Activated naive CD4-positive, alpha-beta T cell (primary cell): ENCODE data around the gene DLX1.
"Not testable (repeated sequence)": the region's sequence is repeated elsewhere in the genome, so short reads cannot be mapped to it uniquely, and the experiment has no call there.

Source experiments
- DNase-seq, 4 experiments: peaks; one replicate each; lab custom pipeline; 2025; lab: John Stamatoyannopoulos, UW

The DLX1 gene

GRCh38 chr2:172085460-172086159 is at the start of gene DLX1:
Gene DLX1, plus strand, starts transcription at chr2:172085507. Its CDS starts 171 bp downstream, at chr2:172085678.
- no peak for DNase-seq

- no peak for DNase-seq
Observed at GRCh38 chr2:172038121-172038520, 47.2 kb upstream of the DLX1 start.

- DNase-seq: no peak
Observed at GRCh38 chr2:172038604-172039003, 46.7 kb upstream of the DLX1 start.

- no peak for DNase-seq
Observed at GRCh38 chr2:172039011-172039704, 46.1 kb upstream of the DLX1 start.

- DNase-seq: no peak
Observed at GRCh38 chr2:172040311-172040710, 45.0 kb upstream of the DLX1 start.

GRCh38 chr2:172046080-172046678 is 39.1 kb upstream of the DLX1 start:
- DNase-seq: no peak

- DNase-seq: no peak
Observed at GRCh38 chr2:172046866-172047565, 38.3 kb upstream of the DLX1 start.

- no peak for DNase-seq
Observed at GRCh38 chr2:172047566-172048507, 37.5 kb upstream of the DLX1 start.

GRCh38 chr2:172048508-172049503 is 36.5 kb upstream of the DLX1 start:
- no peak for DNase-seq

GRCh38 chr2:172049567-172050120 is 35.7 kb upstream of the DLX1 start:
- no peak for DNase-seq

GRCh38 chr2:172050479-172051125 is 34.7 kb upstream of the DLX1 start:
- DNase-seq: no peak

GRCh38 chr2:172052000-172052983 is 33.0 kb upstream of the DLX1 start:
- no peak for DNase-seq

GRCh38 chr2:172053486-172053885 is 31.8 kb upstream of the DLX1 start:
- no peak for DNase-seq

- DNase-seq: no peak
Observed at GRCh38 chr2:172056293-172056692, 29.0 kb upstream of the DLX1 start.

GRCh38 chr2:172058660-172059059 is 26.6 kb upstream of the DLX1 start:
- no peak for DNase-seq

- DNase-seq: not testable (repeated sequence)
Observed at GRCh38 chr2:172060118-172060517, 25.2 kb upstream of the DLX1 start.

GRCh38 chr2:172062402-172063004 is 22.8 kb upstream of the DLX1 start:
- no peak for DNase-seq

GRCh38 chr2:172063446-172063845 is 21.9 kb upstream of the DLX1 start:
- DNase-seq: no peak
